HepG2 (cell line): ENCODE results near the gene ELFN1. TPM values are rescaled to one million over a fixed set of nuclear protein-coding genes. Genes with fewer than 3 reads are reported as not detected.

Experiments
- ATAC-seq: fragments of 200-7000 bp; cut with Tn5 transposase; 3 replicates; pipeline ENCODE4 v1.9.1; 2020; ENCODE audit warnings: mild to moderate bottlenecking, moderate library complexity
- BruUV-seq: library from RNA; stranded (reverse); fragments of 400-500 nt; replicated peaks from 2 replicates; lab custom pipeline; 2021; lab: Mats Ljungman, UMichigan
- CTCF ChIA-PET: fragments of 300-600 bp; formaldehyde crosslinking; extraction: SDS; loops from one replicate; lab custom pipeline; 2021; ENCODE audit warnings: low total read pairs, inconsistent platforms, low intra/inter-chr PET ratio; lab: Yijun Ruan, JAX
- POLR2A ChIA-PET: fragments of 350-600 bp; sonication (Branson Sonifier 250); formaldehyde crosslinking; loops from one replicate; lab custom pipeline; 2020; ENCODE audit warnings: antibody characterized with exemption, inconsistent platforms; lab: Yijun Ruan, JAX
- DNase-seq: peaks from one replicate; pipeline ENCODE4 v3.0.0-alpha.2; 2015; ENCODE audit warnings: low spot score
- FAIRE-seq: peaks from 3 replicates; lab custom pipeline; 2011; peaks lifted over from hg19 to GRCh38; lab: Jason Lieb, UNC
- H2AFZ ChIP-seq: one replicate; pipeline ENCODE4 v1.6.1; 2011; ENCODE audit warnings: low read length, inconsistent platforms
- H3K27ac ChIP-seq: fragments of 300-600 bp; 3 replicates; pipeline ENCODE4 v1.8.0; 2011; ENCODE audit warnings: mixed run types, mild to moderate bottlenecking, mixed read lengths, low read length, inconsistent platforms; ENCODE audit not compliant: insufficient read depth; ENCODE audit errors: extremely low read length
- H3K27me3 ChIP-seq, 2 experiments: fragments of 200-600 bp in 1 of 2; 2 replicates in 1 of 2; 3 replicates in 1 of 2; pipeline versions ENCODE4 v1.6.0 to v1.8.0; 2011; ENCODE audit warnings: low read length in 2 of 2, mild to moderate bottlenecking in 2 of 2, moderate library complexity in 2 of 2, inconsistent platforms in 1 of 2; ENCODE audit not compliant: insufficient read depth in 2 of 2, control insufficient read depth in 1 of 2
- H3K36me3 ChIP-seq, 2 experiments: fragments of 200-600 bp in 1 of 2; replicated peaks in 1 of 2; 2 replicates in 1 of 2; 3 replicates in 1 of 2; pipeline versions ENCODE4 v1.5.1 to v1.8.0; 2011; ENCODE audit warnings: low read length in 2 of 2, inconsistent platforms in 1 of 2; ENCODE audit not compliant: insufficient read depth in 2 of 2, control insufficient read depth in 1 of 2
- H3K4me1 ChIP-seq: 2 replicates; pipeline ENCODE4 v1.5.1; 2012; ENCODE audit warnings: low read length, inconsistent platforms; ENCODE audit not compliant: insufficient read depth
- H3K4me2 ChIP-seq: 2 replicates; pipeline ENCODE4 v1.6.0; 2011; ENCODE audit warnings: low read depth, low read length, inconsistent platforms
- H3K4me3 ChIP-seq, 3 experiments: fragments of 200-600 bp in 1 of 3; sonication (generic), shearing (Covaris generic) in 1 of 3; replicated peaks in 1 of 3; 2 replicates each; pipeline ENCODE4 v1.5.1; 2011 to 2016; ENCODE audit warnings: low read length in 3 of 3, inconsistent platforms in 2 of 3, low read depth in 2 of 3, mild to moderate bottlenecking in 2 of 3, control low read depth in 1 of 3, mixed read lengths in 1 of 3; ENCODE audit not compliant: insufficient read depth in 1 of 3
- H3K79me2 ChIP-seq: one replicate; pipeline ENCODE4 v1.6.1; 2011; ENCODE audit warnings: low read length, inconsistent platforms; ENCODE audit not compliant: insufficient read depth
- H3K9ac ChIP-seq: 2 replicates; pipeline ENCODE4 v1.6.0; 2011; ENCODE audit warnings: mild to moderate bottlenecking, low read depth, low read length, inconsistent platforms; ENCODE audit not compliant: insufficient read depth
- H3K9me3 ChIP-seq: 2 replicates; pipeline ENCODE4 v1.5.1; 2012; ENCODE audit warnings: mild to moderate bottlenecking, low read length
- H4K20me1 ChIP-seq: 2 replicates; pipeline ENCODE4 v1.6.0; 2011; ENCODE audit warnings: inconsistent platforms, mild to moderate bottlenecking, low read length, moderate library complexity; ENCODE audit not compliant: insufficient read depth
- CHCHD3 ChIP-seq: sonication (generic); formaldehyde crosslinking; IDR thresholded peaks from 2 replicates; pipeline ENCODE4 v1.8.0; 2022; ENCODE audit warnings: mild to moderate bottlenecking, missing genetic modification reagents, moderate library complexity
- EHMT2 ChIP-seq: fragments of 200-600 bp; sonication (generic); IDR thresholded peaks from 2 replicates; pipeline ENCODE4 v1.7.0; 2017; ENCODE audit warnings: antibody characterized with exemption, low read depth, low read length, borderline replicate concordance
- MNT ChIP-seq: fragments of 450-650 bp; IDR thresholded peaks from 2 replicates; pipeline ENCODE4 v1.6.1; 2016
- YY1 ChIP-seq: IDR thresholded peaks from 2 replicates; pipeline ENCODE4 v1.6.1; 2011; ENCODE audit warnings: low read length, low read depth, moderate library complexity, mild to moderate bottlenecking; ENCODE audit not compliant: insufficient read depth, insufficient replicate concordance
- ZNF205 ChIP-seq: IDR thresholded peaks from 2 replicates; pipeline ENCODE4 v1.6.1; 2018; ENCODE audit warnings: missing biosample characterization, missing genetic modification reagents
- WGBS: methylation state at CpG from one replicate; pipeline ENCODE4 v1.1.6; 2017; ENCODE audit warnings: low lambda C conversion rate; 5-methylcytosine and 5-hydroxymethylcytosine counted together
- in situ Hi-C: cut with HindIII; loops from 2 replicates; pipeline ENCODE4 v1.10.0; 2017; ENCODE audit warnings: low pct_unique_long_range_greater_than_20kb; ENCODE audit not compliant: extremely low pct_ligation_motif_present
- intact Hi-C: fragments of 100-400 bp; cut with micrococcal nuclease; formaldehyde crosslinking; loops from one replicate; pipeline ENCODE4 v1.10.0; 2022; ENCODE audit not compliant: unreplicated experiment
- polyA plus RNA-seq, 8 experiments: library from polyadenylated mRNA; depleted of rRNA in 3 of 8; stranded (reverse) in 7 of 8; unstranded in 1 of 8; fragments of >200 nt; fragmentation: Illumina TruSeq in 4 of 8; extraction: Trizol in 4 of 8; gene quantifications; 2 replicates each; pipeline versions ENCODE4 v1.2.1 to v1.2.3, GENCODE V29; 2011 to 2016; ENCODE audit warnings: low read depth in 4 of 8, missing spikeins in 1 of 8, mixed read lengths in 1 of 8; ENCODE audit not compliant: insufficient read depth in 1 of 8
- total RNA-seq, 5 experiments: library from RNA; depleted of rRNA; stranded (reverse); fragments of >200 nt; fragmentation: Illumina TruSeq; extraction: Trizol; gene quantifications; 2 replicates each; pipeline ENCODE4 v1.2.3, GENCODE V29; 2016; ENCODE audit warnings: low read depth in 1 of 5

Gene ELFN1
- total and polyA plus RNA-seq, 2 of the 13 experiments (the other 11 are each of a cell fraction or from before 2014, with no cell fraction given) = 0.13 to 0.18 TPM

- peaks cover 20% of the 10 kb centered on the region for H3K9me3 ChIP-seq
- no TSS peak for BruUV-seq
- in situ Hi-C loops = no loop called here
- TF ChIP-seq YY1 = no peak
- 0 out of 2 replicates have a peak, but pooled peaks have one; percentile 30 for TF ChIP-seq MNT
- TF ChIP-seq EHMT2 = no peak
- no peak for TF ChIP-seq ZNF205 (CRISPR knock-in tag)
- TF ChIP-seq CHCHD3 = no peak
- TF ChIP-seq, all 625 proteins: peak for 1
- 77% methylated on average over 13 of the region's 33 CpGs for WGBS
- ChIA-PET CTCF (no interaction called here), POLR2A (no interaction called here)
- H3K27ac ChIP-seq = no peak overlapping the region
- intact Hi-C loops = no loop called here
- FAIRE-seq (no peak), DNase-seq (no peak), ATAC-seq (no peak)
- H3K4me2 ChIP-seq = no peak overlapping the region
- no peak overlapping the region for H2AFZ ChIP-seq
- H3K9ac ChIP-seq = no peak overlapping the region
- no peaks in the 10 kb centered on the region; a peak in 1 of 5 replicates for H3K27me3 ChIP-seq
- no peak overlapping the region for H3K4me3 ChIP-seq
- H3K79me2 ChIP-seq = no peaks in the 10 kb centered on the region
- H3K4me1 ChIP-seq = peaks cover 13% of the 10 kb centered on the region
- no peaks in the 10 kb centered on the region for H3K36me3 ChIP-seq
- H4K20me1 ChIP-seq = no peaks in the 10 kb centered on the region
These were observed 36.9 kb downstream of the ELFN1 start for GRCh38 chr7:1706721-1707613.
